ENCODE data around the gene RHAG.

DNA sequence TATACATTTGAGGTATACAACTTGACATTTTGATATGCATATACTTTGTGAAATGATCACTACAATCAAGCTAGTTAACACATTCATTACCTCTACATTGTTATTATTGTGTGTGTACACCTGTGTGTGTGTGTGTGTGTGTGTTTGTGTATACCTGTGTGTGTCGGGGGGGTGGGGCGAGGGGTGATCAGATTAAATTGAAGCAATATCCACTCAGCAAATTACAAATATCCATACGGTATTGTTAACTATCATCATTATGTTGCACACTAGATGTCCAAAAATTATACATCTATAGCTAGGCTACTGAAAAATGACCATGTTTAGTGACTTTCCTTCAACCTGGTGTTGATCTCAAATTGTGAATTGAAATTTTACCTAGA lies 1.8 kb downstream of the RHAG start:
- TF ChIP-seq, protein P1, sequence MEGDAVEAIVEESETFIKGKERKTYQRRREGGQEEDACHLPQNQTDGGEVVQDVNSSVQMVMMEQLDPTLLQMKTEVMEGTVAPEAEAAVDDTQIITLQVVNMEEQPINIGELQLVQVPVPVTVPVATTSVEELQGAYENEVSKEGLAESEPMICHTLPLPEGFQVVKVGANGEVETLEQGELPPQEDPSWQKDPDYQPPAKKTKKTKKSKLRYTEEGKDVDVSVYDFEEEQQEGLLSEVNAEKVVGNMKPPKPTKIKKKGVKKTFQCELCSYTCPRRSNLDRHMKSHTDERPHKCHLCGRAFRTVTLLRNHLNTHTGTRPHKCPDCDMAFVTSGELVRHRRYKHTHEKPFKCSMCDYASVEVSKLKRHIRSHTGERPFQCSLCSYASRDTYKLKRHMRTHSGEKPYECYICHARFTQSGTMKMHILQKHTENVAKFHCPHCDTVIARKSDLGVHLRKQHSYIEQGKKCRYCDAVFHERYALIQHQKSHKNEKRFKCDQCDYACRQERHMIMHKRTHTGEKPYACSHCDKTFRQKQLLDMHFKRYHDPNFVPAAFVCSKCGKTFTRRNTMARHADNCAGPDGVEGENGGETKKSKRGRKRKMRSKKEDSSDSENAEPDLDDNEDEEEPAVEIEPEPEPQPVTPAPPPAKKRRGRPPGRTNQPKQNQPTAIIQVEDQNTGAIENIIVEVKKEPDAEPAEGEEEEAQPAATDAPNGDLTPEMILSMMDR (conservative IDR thresholded peaks at IDR 0.05; ENCODE audit: low read length) = no peak
- TF ChIP-seq EZH2phosphoT487 (IDR thresholded peaks at IDR 0.05; ENCODE audit: borderline replicate concordance, low read depth, low read length) = no peak

Measured in OCI-LY7 (cell line).